ENCODE data around the gene USH2A.

USH2A gene

DNA sequence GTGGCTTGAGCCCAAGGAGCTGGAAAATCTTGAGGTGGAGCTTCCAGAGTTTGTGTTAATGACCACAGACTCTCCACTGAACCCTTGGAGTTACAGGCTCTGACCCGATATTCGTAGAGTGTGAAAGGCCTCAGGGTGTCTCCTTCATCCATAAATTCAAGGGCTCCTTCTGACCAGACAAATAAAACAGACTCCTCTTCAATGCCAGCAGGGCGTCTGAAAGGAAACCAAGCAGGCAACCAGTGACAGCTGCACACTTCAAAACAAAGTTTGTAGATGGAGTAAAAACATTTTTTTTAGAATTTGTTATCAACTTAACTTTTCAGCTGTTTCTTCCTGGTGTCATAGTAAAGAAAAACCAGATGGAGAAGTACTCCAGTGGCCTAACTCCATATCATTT lies 695.1 kb downstream of the USH2A start:
- H3K4me3 ChIP-seq (ENCODE audit: control insufficient read depth, low read depth, low read length): no peak overlapping the region
- no peak for DNase-seq (ENCODE audit: low read depth)
- TF ChIP-seq, protein P1, sequence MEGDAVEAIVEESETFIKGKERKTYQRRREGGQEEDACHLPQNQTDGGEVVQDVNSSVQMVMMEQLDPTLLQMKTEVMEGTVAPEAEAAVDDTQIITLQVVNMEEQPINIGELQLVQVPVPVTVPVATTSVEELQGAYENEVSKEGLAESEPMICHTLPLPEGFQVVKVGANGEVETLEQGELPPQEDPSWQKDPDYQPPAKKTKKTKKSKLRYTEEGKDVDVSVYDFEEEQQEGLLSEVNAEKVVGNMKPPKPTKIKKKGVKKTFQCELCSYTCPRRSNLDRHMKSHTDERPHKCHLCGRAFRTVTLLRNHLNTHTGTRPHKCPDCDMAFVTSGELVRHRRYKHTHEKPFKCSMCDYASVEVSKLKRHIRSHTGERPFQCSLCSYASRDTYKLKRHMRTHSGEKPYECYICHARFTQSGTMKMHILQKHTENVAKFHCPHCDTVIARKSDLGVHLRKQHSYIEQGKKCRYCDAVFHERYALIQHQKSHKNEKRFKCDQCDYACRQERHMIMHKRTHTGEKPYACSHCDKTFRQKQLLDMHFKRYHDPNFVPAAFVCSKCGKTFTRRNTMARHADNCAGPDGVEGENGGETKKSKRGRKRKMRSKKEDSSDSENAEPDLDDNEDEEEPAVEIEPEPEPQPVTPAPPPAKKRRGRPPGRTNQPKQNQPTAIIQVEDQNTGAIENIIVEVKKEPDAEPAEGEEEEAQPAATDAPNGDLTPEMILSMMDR (IDR thresholded peaks at IDR 0.05; ENCODE audit: control insufficient read depth, insufficient read depth, low read depth, low read length, missing control alignments): no peak

DNA sequence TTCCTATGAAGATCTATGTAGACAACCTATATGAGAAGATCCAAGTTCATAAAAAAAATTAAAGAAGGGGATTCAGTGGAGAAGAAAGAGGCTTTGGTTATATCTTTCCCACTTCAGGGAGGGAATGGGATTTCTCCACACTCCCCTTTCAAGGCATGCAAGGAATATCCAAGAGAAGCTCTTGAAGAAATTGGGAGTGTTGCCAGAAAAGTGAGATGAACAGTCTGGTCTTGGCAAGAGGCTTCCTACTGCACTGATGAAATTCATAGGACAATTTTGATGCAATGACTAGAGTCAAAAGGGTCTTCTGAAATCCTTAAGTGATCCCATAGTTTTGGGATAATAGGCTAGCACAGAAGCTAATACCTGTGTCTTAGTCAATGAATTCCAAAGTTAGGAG lies 703.1 kb downstream of the USH2A start:
- no peak overlapping the region for H3K4me3 ChIP-seq (ENCODE audit: control insufficient read depth, low read depth, low read length)
- TF ChIP-seq, protein P1 (IDR thresholded peaks at IDR 0.05; ENCODE audit: control insufficient read depth, insufficient read depth, low read depth, low read length, missing control alignments): no peak
- DNase-seq (ENCODE audit: low read depth): no peak

DNA sequence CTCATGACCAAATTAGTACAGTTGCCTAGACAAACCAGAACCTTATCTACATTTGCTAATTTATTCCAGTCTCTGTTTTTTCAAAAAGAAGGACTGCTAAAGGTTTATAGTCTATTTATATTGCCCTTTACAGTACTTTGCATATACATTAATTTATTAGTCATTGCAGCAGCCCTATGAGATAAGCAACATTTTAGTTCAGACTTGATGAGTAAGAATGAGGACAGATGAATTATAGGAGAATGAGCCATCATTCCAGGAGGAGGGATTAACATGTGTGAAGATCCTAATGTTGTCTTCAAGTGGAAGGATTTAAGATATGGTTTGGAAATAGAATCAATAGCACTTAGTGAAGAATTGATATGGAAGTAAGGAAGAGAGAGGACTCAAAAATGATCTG lies 703.7 kb downstream of the USH2A start:
- no peak for DNase-seq (ENCODE audit: low read depth)
- no peak overlapping the region for H3K4me3 ChIP-seq (ENCODE audit: control insufficient read depth, low read depth, low read length)
- TF ChIP-seq, protein P1 (IDR thresholded peaks at IDR 0.05; ENCODE audit: control insufficient read depth, insufficient read depth, low read depth, low read length, missing control alignments): no peak

DNA sequence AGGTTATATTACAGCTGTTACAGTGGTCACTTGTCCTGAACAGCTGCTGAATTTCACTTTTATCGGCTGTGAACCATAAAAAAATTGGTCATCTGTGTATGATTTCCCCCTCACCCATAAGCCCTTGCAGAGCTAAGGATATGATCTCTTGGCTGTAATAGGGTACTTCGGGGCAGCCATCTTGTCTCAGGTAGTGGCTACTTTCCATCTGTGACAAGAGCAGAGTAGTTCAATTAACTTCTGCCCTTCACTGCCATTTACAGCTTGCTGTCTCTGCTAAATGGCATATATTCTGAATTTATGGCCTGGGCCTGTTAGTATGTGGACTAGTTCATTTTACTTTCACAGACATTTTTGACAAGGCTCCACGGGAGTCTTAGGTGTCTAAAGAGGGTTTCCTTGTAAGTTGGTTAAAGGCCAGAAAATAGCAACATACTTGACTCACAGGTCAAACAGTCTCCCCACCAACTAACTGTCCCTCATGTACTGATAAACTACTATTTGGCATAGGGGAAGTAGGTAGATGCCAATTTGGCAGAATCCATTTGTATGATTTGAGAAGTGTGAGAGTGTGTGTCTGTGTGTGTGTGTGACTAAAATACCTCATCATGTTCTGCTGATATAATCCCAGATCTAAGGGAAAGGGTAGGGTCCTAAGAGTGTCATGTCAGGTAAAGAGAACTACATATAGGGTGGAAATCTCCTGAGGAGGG lies 704.5 kb downstream of the USH2A start:
- TF ChIP-seq, protein P1 (IDR thresholded peaks at IDR 0.05; ENCODE audit: control insufficient read depth, insufficient read depth, low read depth, low read length, missing control alignments): no peak
- no peak overlapping the region for H3K4me3 ChIP-seq (ENCODE audit: control insufficient read depth, low read depth, low read length)

DNA sequence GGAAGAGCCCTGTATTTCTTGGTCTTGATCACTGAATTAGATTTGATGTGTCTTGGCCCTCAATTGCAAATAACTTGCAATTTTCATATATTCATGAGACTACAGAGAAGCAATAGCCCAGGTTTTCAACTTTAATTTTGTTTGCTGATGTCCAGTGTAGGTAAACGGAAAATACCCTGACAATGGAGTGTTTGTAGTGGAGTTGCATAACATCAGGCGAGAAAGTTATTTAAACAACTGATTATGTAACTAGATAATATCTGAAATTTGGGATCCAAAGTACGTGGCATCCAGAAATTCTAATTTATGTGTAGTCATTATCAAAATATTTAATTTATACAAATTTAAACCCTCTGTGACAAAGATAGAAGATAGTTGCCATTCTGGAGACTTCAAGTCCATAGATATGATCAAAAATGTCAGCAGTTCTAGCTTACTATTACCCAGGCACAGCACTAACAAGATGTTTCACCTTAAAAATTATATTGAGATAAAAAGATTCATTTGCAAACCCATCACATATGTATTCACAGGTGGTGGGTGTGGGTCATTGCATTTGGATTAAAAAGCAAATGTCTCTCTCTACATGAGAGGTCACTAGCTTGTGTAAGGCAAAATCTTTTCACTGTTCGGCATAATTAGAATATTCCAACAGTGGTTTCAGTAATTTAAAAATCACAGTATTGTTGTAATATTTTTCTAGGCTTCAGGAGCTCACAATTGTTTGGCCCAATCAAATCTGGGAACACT lies 705.4 kb downstream of the USH2A start:
- TF ChIP-seq, protein P1 (IDR thresholded peaks at IDR 0.05; ENCODE audit: control insufficient read depth, insufficient read depth, low read depth, low read length, missing control alignments): no peak
- no peak for DNase-seq (ENCODE audit: low read depth)
- H3K4me3 ChIP-seq (ENCODE audit: control insufficient read depth, low read depth, low read length): no peak overlapping the region

More for the DNA sequence above, 704.5 kb downstream of the USH2A start:
- DNase-seq (ENCODE audit: low read depth): no peak

DNA sequence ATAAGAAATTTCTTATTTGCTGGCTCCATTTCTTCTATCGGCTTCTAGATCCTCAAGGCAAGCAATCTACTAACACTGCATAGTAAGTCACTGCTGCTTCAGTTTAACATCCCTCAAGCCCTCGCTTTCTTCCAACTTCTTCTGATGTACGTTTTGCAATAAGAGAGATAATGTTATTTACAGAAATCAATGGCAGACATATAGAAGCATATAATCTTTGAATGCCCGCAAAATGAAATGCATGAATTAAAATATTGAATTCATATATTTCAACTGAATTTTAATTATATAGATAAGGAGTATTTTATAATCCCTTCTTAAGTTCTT lies 712.4 kb downstream of the USH2A start:
- TF ChIP-seq, protein P1 (IDR thresholded peaks at IDR 0.05; ENCODE audit: control insufficient read depth, insufficient read depth, low read depth, low read length, missing control alignments): no peak
- DNase-seq (ENCODE audit: low read depth): no peak
- H3K4me3 ChIP-seq (ENCODE audit: control insufficient read depth, low read depth, low read length): no peak overlapping the region

Measured in AG09309 (cell line).